Vagina (tissue), 2 donors: ENCODE results near the gene KIF19.

Experiments
- POLR2A ChIP-seq, 2 donors: fragments of 450-650 bp; IDR thresholded peaks; one replicate each; pipeline ENCODE4 v1.6.1; 2017; ENCODE audit warnings: antibody characterized with exemption in 2 of 2, mild to moderate bottlenecking in 2 of 2, moderate library complexity in 2 of 2
- POLR2AphosphoS5 ChIP-seq, 2 donors: sonication (generic); formaldehyde crosslinking; IDR thresholded peaks; one replicate each; pipeline ENCODE4 v1.9.0; 2017; ENCODE audit warnings: antibody characterized with exemption in 2 of 2, mild to moderate bottlenecking in 2 of 2, low read depth in 1 of 2; ENCODE audit not compliant: insufficient read depth in 1 of 2
- TF ChIP-seq, protein P1 (sequence below), 3 experiments: fragments of 450-650 bp in 2 of 3; fragments of 200-600 bp in 1 of 3; sonication (generic) in 1 of 3; IDR thresholded peaks; one replicate each; pipeline ENCODE4 v1.5.1; 2017 to 2019; ENCODE audit warnings: antibody characterized with exemption in 3 of 3, mild to moderate bottlenecking in 2 of 3, moderate library complexity in 2 of 3

- TF ChIP-seq, protein P1, sequence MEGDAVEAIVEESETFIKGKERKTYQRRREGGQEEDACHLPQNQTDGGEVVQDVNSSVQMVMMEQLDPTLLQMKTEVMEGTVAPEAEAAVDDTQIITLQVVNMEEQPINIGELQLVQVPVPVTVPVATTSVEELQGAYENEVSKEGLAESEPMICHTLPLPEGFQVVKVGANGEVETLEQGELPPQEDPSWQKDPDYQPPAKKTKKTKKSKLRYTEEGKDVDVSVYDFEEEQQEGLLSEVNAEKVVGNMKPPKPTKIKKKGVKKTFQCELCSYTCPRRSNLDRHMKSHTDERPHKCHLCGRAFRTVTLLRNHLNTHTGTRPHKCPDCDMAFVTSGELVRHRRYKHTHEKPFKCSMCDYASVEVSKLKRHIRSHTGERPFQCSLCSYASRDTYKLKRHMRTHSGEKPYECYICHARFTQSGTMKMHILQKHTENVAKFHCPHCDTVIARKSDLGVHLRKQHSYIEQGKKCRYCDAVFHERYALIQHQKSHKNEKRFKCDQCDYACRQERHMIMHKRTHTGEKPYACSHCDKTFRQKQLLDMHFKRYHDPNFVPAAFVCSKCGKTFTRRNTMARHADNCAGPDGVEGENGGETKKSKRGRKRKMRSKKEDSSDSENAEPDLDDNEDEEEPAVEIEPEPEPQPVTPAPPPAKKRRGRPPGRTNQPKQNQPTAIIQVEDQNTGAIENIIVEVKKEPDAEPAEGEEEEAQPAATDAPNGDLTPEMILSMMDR (IDR thresholded peaks at IDR 0.05) = no peak
- TF ChIP-seq POLR2AphosphoS5 (IDR thresholded peaks at IDR 0.05; ENCODE audit: insufficient read depth in 1 of 2, low read depth in 1 of 2) = no peak
- no peak for TF ChIP-seq POLR2A (IDR thresholded peaks at IDR 0.05)
Observed at GRCh38 chr17:74394275-74394950, 68.4 kb downstream of the KIF19 start.
